GM20000 (cell line): Measurements from ENCODE around the gene IQGAP2.
A peak's percentile ranks its signal among the peaks of the same experiment; 100 is the strongest.

Source experiments
- DNase-seq: peaks from one replicate; pipeline ENCODE4 v3.0.0; 2012; ENCODE audit warnings: low spot score
- TF ChIP-seq, protein P1 (sequence below): IDR thresholded peaks from 2 replicates; pipeline ENCODE4 v1.5.1; 2012; ENCODE audit warnings: mild to moderate bottlenecking, control low read depth; ENCODE audit errors: extremely low read depth, missing control alignments

Gene IQGAP2

DNA sequence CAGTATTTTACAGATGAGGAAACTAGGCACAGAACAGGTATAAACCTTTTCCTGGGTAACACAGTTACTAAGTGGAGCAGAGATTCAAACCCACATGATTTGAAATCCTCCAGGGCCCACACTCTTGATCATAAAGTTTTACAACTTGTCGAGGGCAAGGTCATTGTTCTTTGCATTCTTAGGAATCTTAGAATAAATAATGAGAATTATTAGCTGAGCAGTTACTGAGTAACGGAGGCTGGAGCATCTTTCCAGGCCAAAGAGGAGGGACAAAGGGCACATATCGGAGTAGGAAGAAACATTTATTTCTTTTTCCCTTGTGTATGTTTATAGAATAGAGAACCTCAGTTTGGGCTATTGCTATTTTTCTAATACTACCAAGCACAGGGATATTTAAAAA is 285.8 kb downstream of the IQGAP2 start:
- no peak for DNase-seq
- TF ChIP-seq, protein P1, sequence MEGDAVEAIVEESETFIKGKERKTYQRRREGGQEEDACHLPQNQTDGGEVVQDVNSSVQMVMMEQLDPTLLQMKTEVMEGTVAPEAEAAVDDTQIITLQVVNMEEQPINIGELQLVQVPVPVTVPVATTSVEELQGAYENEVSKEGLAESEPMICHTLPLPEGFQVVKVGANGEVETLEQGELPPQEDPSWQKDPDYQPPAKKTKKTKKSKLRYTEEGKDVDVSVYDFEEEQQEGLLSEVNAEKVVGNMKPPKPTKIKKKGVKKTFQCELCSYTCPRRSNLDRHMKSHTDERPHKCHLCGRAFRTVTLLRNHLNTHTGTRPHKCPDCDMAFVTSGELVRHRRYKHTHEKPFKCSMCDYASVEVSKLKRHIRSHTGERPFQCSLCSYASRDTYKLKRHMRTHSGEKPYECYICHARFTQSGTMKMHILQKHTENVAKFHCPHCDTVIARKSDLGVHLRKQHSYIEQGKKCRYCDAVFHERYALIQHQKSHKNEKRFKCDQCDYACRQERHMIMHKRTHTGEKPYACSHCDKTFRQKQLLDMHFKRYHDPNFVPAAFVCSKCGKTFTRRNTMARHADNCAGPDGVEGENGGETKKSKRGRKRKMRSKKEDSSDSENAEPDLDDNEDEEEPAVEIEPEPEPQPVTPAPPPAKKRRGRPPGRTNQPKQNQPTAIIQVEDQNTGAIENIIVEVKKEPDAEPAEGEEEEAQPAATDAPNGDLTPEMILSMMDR, result no peak

DNA sequence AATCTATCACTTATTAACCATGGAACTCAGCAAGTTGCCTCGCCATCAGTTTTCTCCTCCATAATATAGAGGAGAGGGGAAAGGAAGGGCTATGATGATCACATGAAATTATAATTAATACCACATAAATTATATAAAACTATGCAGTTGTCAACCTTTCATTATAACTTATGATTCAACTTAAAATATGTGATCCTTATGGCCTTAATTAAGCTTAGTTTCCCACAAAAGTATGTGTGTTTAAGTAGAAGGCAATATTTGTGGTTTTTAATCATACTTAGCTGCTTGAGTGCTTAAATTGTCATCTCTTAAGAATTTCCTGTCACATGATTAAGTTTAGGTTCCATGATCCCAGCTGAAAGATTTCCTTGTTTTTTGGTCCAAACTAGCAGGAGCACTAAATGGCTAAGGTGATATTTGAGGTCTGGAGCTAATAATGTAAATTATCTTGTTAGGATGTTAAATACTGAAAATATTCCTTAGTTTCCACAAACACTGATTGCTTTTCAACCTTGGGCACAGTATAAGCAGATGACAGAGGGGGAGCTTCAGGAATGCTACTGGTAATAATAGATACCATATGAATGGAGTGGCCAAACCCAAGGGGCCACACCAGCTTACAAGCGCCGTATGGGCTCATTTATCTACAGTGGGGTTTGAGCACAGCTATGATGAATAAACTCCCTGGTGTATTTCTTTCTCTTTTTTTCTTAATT is 286.4 kb downstream of the IQGAP2 start:
- DNase-seq, result no peak

DNA sequence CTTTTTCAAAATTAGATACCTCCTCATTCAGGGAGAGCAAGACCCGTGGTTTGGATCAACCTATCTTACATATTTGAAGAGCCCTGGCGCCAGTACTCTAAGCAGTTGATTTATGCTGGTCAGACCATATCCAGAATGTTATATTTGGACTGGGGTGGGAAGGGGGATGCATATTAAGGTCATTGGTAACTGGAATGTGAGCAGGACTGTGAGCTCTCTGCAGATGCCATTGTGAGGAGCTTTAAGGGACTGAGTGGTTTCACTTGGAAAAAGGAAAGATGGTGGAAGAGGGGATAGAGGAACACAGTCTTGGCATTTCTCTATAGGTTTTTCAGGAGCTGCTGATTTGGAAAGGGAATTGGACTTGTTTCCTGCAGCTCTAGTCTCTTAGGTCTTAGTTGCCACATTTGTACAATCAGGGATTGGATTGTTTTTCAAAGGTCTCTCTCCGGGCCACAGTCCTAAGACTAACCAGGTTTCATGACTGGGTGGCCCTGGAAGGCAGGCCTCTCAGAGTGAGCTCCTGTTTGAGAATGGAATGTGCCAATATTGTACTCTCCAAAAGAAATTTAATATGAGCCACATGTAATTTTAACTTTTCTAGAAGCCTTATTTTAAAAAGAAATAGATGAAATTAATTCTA is 287.1 kb downstream of the IQGAP2 start:
- DNase-seq, result no peak
- TF ChIP-seq, protein P1, result no peak

More for the DNA sequence above, 286.4 kb downstream of the IQGAP2 start:
- TF ChIP-seq, protein P1, result no peak

DNA sequence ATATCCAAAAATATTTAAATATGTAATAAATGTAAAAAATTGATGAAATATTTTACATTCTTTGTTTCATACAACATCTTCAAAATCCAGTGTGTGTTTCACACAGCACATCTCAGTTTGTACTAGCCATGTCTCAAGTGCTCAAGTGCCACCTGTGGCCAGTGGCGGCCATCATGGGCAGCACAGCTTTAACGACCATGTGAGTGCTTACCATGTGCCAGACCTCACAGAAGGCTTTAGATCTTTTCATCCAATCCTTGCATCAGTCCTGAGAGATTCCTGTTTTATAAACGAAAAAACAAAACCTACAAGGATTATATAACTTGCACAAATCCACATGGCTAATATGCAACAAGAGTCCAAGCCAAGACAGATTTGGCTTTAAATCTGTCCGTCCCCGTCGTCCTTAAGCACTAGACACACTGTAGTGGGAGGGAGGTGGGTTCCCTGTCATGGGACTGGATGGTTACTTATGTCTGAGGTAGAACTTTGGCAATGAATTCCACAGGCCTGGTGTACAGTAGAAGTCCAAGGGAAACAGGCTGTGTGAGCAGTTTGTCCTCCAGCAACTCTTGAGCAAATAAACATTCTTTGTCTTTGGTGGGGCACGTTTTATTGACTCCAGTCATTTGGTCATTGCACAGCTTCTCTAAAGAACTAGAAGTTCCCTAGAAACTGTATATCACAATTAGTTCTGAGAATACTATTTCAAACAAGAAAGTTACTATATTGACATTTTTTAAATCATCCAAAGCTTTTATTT is 287.8 kb downstream of the IQGAP2 start:
- TF ChIP-seq, protein P1, result no peak
- no peak for DNase-seq

DNA sequence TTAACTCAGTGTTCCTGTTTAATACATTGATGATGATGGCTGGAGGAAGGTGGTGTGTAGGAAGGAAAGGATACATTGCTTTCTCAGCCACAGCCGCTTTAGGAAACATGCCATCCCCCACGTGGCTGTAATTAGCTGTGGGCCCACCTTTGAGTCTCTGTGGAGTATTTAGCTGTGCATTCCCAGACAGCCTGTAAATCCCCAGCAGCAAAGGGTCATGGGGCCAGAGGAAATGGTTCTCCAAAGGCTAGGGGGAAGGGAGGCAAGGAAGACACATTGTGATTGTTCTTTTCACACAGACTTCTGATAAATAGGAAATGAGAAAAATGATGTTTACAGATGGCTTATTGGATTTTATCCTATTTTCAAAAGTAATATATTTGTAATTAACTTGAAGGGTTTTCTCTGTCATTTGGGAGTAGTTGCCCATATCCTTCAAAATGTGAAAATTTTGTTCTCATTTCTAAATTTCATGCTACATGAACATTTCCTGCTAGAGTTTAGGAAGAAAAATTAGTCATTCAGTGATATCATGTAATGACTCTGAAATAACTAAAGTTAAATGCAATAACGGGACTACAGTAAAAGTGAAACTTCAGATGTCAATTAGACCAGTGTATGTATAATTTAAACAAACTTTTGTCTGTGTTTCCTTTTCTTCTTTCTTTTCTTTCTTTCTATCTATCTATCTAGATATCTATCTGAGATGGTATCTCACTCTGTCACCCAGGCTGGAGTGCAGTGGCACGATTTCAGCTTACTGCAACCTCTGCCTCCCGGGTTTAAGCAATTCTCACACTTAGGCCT is 288.6 kb downstream of the IQGAP2 start:
- peak; percentile 14 for DNase-seq
- TF ChIP-seq, protein P1, result no peak

DNA sequence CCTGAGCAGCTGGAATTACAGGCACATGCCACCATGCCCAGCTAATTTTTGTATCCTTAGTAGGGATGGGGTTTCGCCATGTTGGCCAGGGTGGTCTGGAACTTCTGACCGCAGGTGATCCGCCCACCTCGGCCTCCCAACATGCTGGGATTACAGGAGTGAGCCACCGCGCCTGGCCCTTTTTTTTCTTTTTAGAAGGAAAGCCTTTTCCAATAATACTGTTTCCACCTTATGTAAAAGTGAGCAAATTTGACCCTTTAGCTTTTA is 289.1 kb downstream of the IQGAP2 start:
- TF ChIP-seq, protein P1, result no peak
- DNase-seq, result no peak
